Mesenchymal stem cell (in vitro differentiated cells and primary cell): ENCODE data around the gene ST3GAL4.
A peak's percentile ranks its signal among the peaks of the same experiment; 100 is the strongest.

ENCODE experiments used
- DNase-seq: peaks from one replicate; pipeline ENCODE4 v3.0.0-alpha.2; 2013
- H2AFZ ChIP-seq: one replicate; pipeline ENCODE4 v1.6.1; 2013; ENCODE audit warnings: low read depth, mild to moderate bottlenecking, control low read depth, inconsistent platforms, low read length, moderate library complexity
- H2AK5ac ChIP-seq: 2 replicates; pipeline ENCODE4 v1.6.1; 2013; ENCODE audit warnings: low read length, moderate library complexity, mild to moderate bottlenecking, inconsistent platforms; ENCODE audit not compliant: severe bottlenecking
- H2BK120ac ChIP-seq: one replicate; pipeline ENCODE4 v1.6.1; 2013; ENCODE audit warnings: low read depth, mild to moderate bottlenecking, inconsistent platforms, low read length, moderate library complexity
- H2BK12ac ChIP-seq, 2 experiments: one replicate each; pipeline ENCODE4 v1.6.1; 2013; ENCODE audit warnings: inconsistent platforms in 2 of 2, low read length in 2 of 2, mild to moderate bottlenecking in 2 of 2, moderate library complexity in 2 of 2, control low read depth in 1 of 2
- H2BK15ac ChIP-seq: one replicate; pipeline ENCODE4 v1.6.1; 2013; ENCODE audit warnings: mild to moderate bottlenecking, low read depth, inconsistent platforms; ENCODE audit not compliant: poor library complexity, severe bottlenecking
- H2BK5ac ChIP-seq: 2 replicates; pipeline ENCODE4 v1.6.1; 2013; ENCODE audit warnings: low read depth, mild to moderate bottlenecking, low read length, control low read depth, inconsistent platforms; ENCODE audit not compliant: poor library complexity, severe bottlenecking
- H3K14ac ChIP-seq, 2 experiments: one replicate each; pipeline ENCODE4 v1.6.1; 2013; ENCODE audit warnings: inconsistent platforms in 2 of 2, low read length in 2 of 2, control low read depth in 1 of 2, mild to moderate bottlenecking in 1 of 2, moderate library complexity in 1 of 2
- H3K18ac ChIP-seq, 2 experiments: one replicate each; pipeline ENCODE4 v1.6.1; 2013; ENCODE audit warnings: inconsistent platforms in 2 of 2, low read length in 2 of 2, control low read depth in 1 of 2, low read depth in 1 of 2, mild to moderate bottlenecking in 1 of 2
- H3K23ac ChIP-seq, 2 experiments: one replicate each; pipeline ENCODE4 v1.6.1; 2013; ENCODE audit warnings: inconsistent platforms in 2 of 2, low read length in 2 of 2, mild to moderate bottlenecking in 2 of 2, moderate library complexity in 2 of 2, control low read depth in 1 of 2
- H3K27ac ChIP-seq: 2 replicates; pipeline ENCODE4 v1.5.1; 2013; ENCODE audit warnings: mild to moderate bottlenecking, moderate library complexity, low read length, control low read depth, inconsistent platforms; ENCODE audit not compliant: poor library complexity, severe bottlenecking
- H3K27me3 ChIP-seq, 2 experiments: 2 replicates each; pipeline versions ENCODE4 v1.6.1 to v1.7.0; 2013; ENCODE audit warnings: low read length in 2 of 2, mild to moderate bottlenecking in 2 of 2, moderate library complexity in 2 of 2, control low read depth in 1 of 2, inconsistent platforms in 1 of 2; ENCODE audit not compliant: control insufficient read depth in 1 of 2, insufficient read depth in 1 of 2
- H3K36me3 ChIP-seq, 2 experiments: 2 replicates each; pipeline versions ENCODE4 v1.6.1 to v1.7.0; 2013; ENCODE audit warnings: low read length in 2 of 2, control low read depth in 1 of 2, inconsistent platforms in 1 of 2, low read depth in 1 of 2, mild to moderate bottlenecking in 1 of 2; ENCODE audit not compliant: insufficient read depth in 2 of 2, control insufficient read depth in 1 of 2
- H3K4ac ChIP-seq, 2 experiments: one replicate each; pipeline ENCODE4 v1.6.1; 2013; ENCODE audit warnings: inconsistent platforms in 2 of 2, low read length in 2 of 2, mild to moderate bottlenecking in 2 of 2, moderate library complexity in 2 of 2, control low read depth in 1 of 2, low read depth in 1 of 2
- H3K4me1 ChIP-seq: 2 replicates; pipeline ENCODE4 v1.6.1; 2013; ENCODE audit warnings: low read depth, low read length, control low read depth; ENCODE audit not compliant: control insufficient read depth, insufficient read depth
- H3K4me2 ChIP-seq: 2 replicates; pipeline ENCODE4 v1.6.1; 2013; ENCODE audit warnings: low read length, mild to moderate bottlenecking, inconsistent platforms; ENCODE audit not compliant: poor library complexity, severe bottlenecking
- H3K4me3 ChIP-seq, 2 experiments: 2 replicates each; pipeline versions ENCODE4 v1.5.1 to v1.7.0; 2013; ENCODE audit warnings: low read length in 2 of 2, mild to moderate bottlenecking in 2 of 2, control low read depth in 1 of 2, low read depth in 1 of 2; ENCODE audit not compliant: insufficient read depth in 1 of 2
- H3K79me1 ChIP-seq: replicated peaks from 2 replicates; pipeline ENCODE4 v1.6.1; 2013; ENCODE audit warnings: mild to moderate bottlenecking, control low read depth, low read length, inconsistent platforms; ENCODE audit not compliant: poor library complexity, severe bottlenecking
- H3K9ac ChIP-seq: 2 replicates; pipeline ENCODE4 v1.7.0; 2013; ENCODE audit warnings: mild to moderate bottlenecking, low read length, moderate library complexity
- H3K9me3 ChIP-seq: 2 replicates; pipeline ENCODE4 v1.7.0; 2013; ENCODE audit warnings: mild to moderate bottlenecking, low read length; ENCODE audit not compliant: control insufficient read depth
- H4K8ac ChIP-seq: one replicate; pipeline ENCODE4 v1.6.1; 2013; ENCODE audit warnings: inconsistent platforms, mild to moderate bottlenecking, low read length, moderate library complexity
- H4K91ac ChIP-seq: one replicate; pipeline ENCODE4 v1.6.1; 2013; ENCODE audit warnings: mild to moderate bottlenecking, low read length, inconsistent platforms
- WGBS: methylation state at CpG from one replicate; pipeline ENCODE4 v1.1.7; 2013; ENCODE audit warnings: mixed read lengths; 5-methylcytosine and 5-hydroxymethylcytosine counted together

Gene ST3GAL4

GRCh38 chr11:126456783-126457542 lies 101.5 kb downstream of the ST3GAL4 start:
- Histone ChIP-seq H2BK12ac (no peak overlapping the region), H3K4me2 (no peak overlapping the region), H3K23ac (no peak overlapping the region), H2BK120ac (no peak overlapping the region), H3K27me3 (peaks cover 40 to 55% of the 10 kb centered on the region in 2 experiments), H2AFZ (no peak overlapping the region), H3K9me3 (no peaks in the 10 kb centered on the region), H3K36me3 (peaks cover 0 to 3% of the 10 kb centered on the region in 2 experiments), H2BK5ac (no peak overlapping the region), H4K91ac (no peak overlapping the region), H3K14ac (peak overlapping the region in 1 of 2 experiments; percentile 66), H3K18ac (no peak overlapping the region), H3K4me1 (no peaks in the 10 kb centered on the region), H4K8ac (no peak overlapping the region), H3K4me3 (no peak overlapping the region), H3K79me1 (no peaks in the 10 kb centered on the region), H3K27ac (no peak overlapping the region), H3K4ac (no peak overlapping the region), H3K9ac (no peak overlapping the region), H2AK5ac (no peak overlapping the region), H2BK15ac (no peak overlapping the region)
- 44% methylated on average over 17 of the region's 20 CpGs for WGBS
- no peak for DNase-seq

DNA sequence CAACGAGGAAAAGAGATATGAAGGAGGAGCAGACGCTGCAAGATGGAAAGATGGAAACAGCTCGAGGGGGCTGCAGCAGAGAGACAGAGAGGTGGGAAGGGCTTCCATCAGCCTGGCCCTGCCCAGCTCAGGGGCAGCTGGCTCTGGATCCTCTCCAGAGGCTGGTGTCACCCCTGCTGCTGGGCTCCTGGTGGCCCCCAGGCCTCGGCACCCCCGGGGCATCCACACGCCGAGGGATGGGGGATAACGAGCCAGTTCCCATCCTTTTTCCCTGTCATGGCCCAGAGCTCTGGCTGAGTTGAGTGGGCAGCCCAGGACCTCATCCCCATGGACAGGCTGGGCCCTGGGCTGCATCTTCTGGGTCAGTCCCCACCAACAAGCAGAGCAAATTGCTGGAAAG lies 102.3 kb downstream of the ST3GAL4 start:
- WGBS, result 68% methylated on average over 8 of the region's 8 CpGs

GRCh38 chr11:126459691-126460281 lies 104.3 kb downstream of the ST3GAL4 start:
- H2BK5ac ChIP-seq, result no peak overlapping the region

More for the DNA sequence above, 102.3 kb downstream of the ST3GAL4 start:
- Histone ChIP-seq H4K8ac (no peak overlapping the region), H3K14ac (no peak overlapping the region), H3K4me3 (no peak overlapping the region), H2AK5ac (no peak overlapping the region), H2BK120ac (no peak overlapping the region), H3K27me3 (peaks cover 35 to 50% of the 10 kb centered on the region in 2 experiments), H3K79me1 (no peaks in the 10 kb centered on the region), H3K9me3 (no peaks in the 10 kb centered on the region), H3K27ac (no peak overlapping the region), H3K4me1 (no peaks in the 10 kb centered on the region), H2BK5ac (no peak overlapping the region), H2BK12ac (no peak overlapping the region), H2AFZ (no peak overlapping the region), H3K4ac (no peak overlapping the region), H3K9ac (no peak overlapping the region), H3K23ac (no peak overlapping the region), H2BK15ac (no peak overlapping the region), H4K91ac (no peak overlapping the region), H3K36me3 (peaks cover 0 to 3% of the 10 kb centered on the region in 2 experiments), H3K4me2 (no peak overlapping the region), H3K18ac (no peak overlapping the region)
- no peak for DNase-seq

GRCh38 chr11:126460417-126461095 lies 105.1 kb downstream of the ST3GAL4 start:
- no peak overlapping the region for H4K8ac ChIP-seq
- no peak overlapping the region for H4K91ac ChIP-seq
- H3K4me1 ChIP-seq, result no peaks in the 10 kb centered on the region
- no peak overlapping the region for H3K18ac ChIP-seq
- H3K27me3 ChIP-seq, result peaks cover 44 to 64% of the 10 kb centered on the region in 2 experiments
- H3K4me3 ChIP-seq, result no peak overlapping the region
- H2BK5ac ChIP-seq, result no peak overlapping the region
- no peak overlapping the region for H2AK5ac ChIP-seq
- H3K79me1 ChIP-seq, result no peaks in the 10 kb centered on the region
- peaks cover 0 to 3% of the 10 kb centered on the region in 2 experiments for H3K36me3 ChIP-seq
- H3K9ac ChIP-seq, result no peak overlapping the region
- H3K4ac ChIP-seq, result no peak overlapping the region
- no peak overlapping the region for H3K14ac ChIP-seq
- no peak overlapping the region for H3K23ac ChIP-seq
- H2BK12ac ChIP-seq, result no peak overlapping the region
- no peak overlapping the region for H3K4me2 ChIP-seq
- H2BK120ac ChIP-seq, result no peak overlapping the region
- no peak overlapping the region for H3K27ac ChIP-seq
- no peak overlapping the region for H2BK15ac ChIP-seq
- DNase-seq, result no peak
- WGBS, result 86% methylated on average over 15 of the region's 15 CpGs
- peaks cover 4% of the 10 kb centered on the region for H3K9me3 ChIP-seq
- no peak overlapping the region for H2AFZ ChIP-seq

More at GRCh38 chr11:126459691-126460281, 104.3 kb downstream of the ST3GAL4 start:
- 82% methylated on average over 10 of the region's 10 CpGs for WGBS
- Histone ChIP-seq H3K9ac (no peak overlapping the region), H3K27ac (no peak overlapping the region), H2BK120ac (no peak overlapping the region), H3K4me3 (no peak overlapping the region), H3K36me3 (peaks cover 0 to 3% of the 10 kb centered on the region in 2 experiments), H4K91ac (no peak overlapping the region), H3K23ac (no peak overlapping the region), H3K4me1 (no peaks in the 10 kb centered on the region), H2AFZ (no peak overlapping the region), H3K4me2 (no peak overlapping the region), H2AK5ac (no peak overlapping the region), H3K14ac (no peak overlapping the region), H3K4ac (no peak overlapping the region), H4K8ac (peak overlapping the region; percentile 13), H3K79me1 (no peaks in the 10 kb centered on the region), H3K18ac (no peak overlapping the region), H2BK12ac (no peak overlapping the region), H3K27me3 (peaks cover 39 to 59% of the 10 kb centered on the region in 2 experiments), H3K9me3 (peaks cover 4% of the 10 kb centered on the region), H2BK15ac (no peak overlapping the region)
- no peak for DNase-seq
